GM23338 (cell line): ENCODE data around the gene ANKZF1. TPM values are rescaled to one million over a fixed set of nuclear protein-coding genes. Genes with fewer than 3 reads are reported as not detected.

Experiments used
- ATAC-seq: fragments of 200-7000 bp; cut with Tn5 transposase; 3 replicates; pipeline ENCODE4 v1.9.1; 2020
- DNase-seq: peaks from one replicate; pipeline ENCODE4 v3.0.0-alpha.2; 2015; ENCODE audit warnings: low spot score
- H2AFZ ChIP-seq: fragments of 200-600 bp; sonication (generic); 2 replicates; pipeline ENCODE4 v1.8.0; 2016; ENCODE audit warnings: antibody characterized with exemption, mild to moderate bottlenecking, moderate library complexity
- H3F3A ChIP-seq: fragments of 200-600 bp; sonication (generic); replicated peaks from 2 replicates; pipeline ENCODE4 v1.8.0; 2017; ENCODE audit warnings: antibody characterized with exemption, mixed run types, low read depth
- H3K27ac ChIP-seq: fragments of 200-600 bp; sonication (generic); 2 replicates; pipeline ENCODE4 v1.6.1; 2016; ENCODE audit warnings: low read depth
- H3K27me3 ChIP-seq: fragments of 200-600 bp; sonication (generic); 2 replicates; pipeline ENCODE4 v1.8.0; 2016; ENCODE audit warnings: mild to moderate bottlenecking, mixed run types, moderate library complexity; ENCODE audit not compliant: insufficient read depth
- H3K36me3 ChIP-seq: fragments of 200-600 bp; sonication (generic); 2 replicates; pipeline ENCODE4 v1.8.0; 2016; ENCODE audit warnings: mild to moderate bottlenecking; ENCODE audit not compliant: insufficient read depth
- H3K4me1 ChIP-seq: fragments of 200-600 bp; sonication (generic); 2 replicates; pipeline ENCODE4 v1.8.0; 2016; ENCODE audit warnings: mild to moderate bottlenecking, moderate library complexity; ENCODE audit not compliant: insufficient read depth
- H3K4me2 ChIP-seq: fragments of 200-600 bp; sonication (generic); 2 replicates; pipeline ENCODE4 v1.7.1; 2017; ENCODE audit warnings: mixed run types
- H3K4me3 ChIP-seq: fragments of 200-600 bp; sonication (generic); 2 replicates; pipeline ENCODE4 v1.6.1; 2016; ENCODE audit warnings: mixed run types
- H3K79me2 ChIP-seq: fragments of 200-600 bp; sonication (generic); replicated peaks from 2 replicates; pipeline ENCODE4 v1.8.0; 2017; ENCODE audit warnings: mild to moderate bottlenecking; ENCODE audit not compliant: insufficient read depth
- H3K9me2 ChIP-seq: fragments of 200-600 bp; sonication (generic); 2 replicates; pipeline ENCODE4 v1.8.0; 2017; ENCODE audit not compliant: insufficient read depth
- H4K20me1 ChIP-seq: fragments of 200-600 bp; sonication (generic); replicated peaks from 2 replicates; pipeline ENCODE4 v1.8.0; 2017; ENCODE audit warnings: mild to moderate bottlenecking; ENCODE audit not compliant: insufficient read depth
- H3K27ac Mint-ChIP-seq: 2 replicates; pipeline ENCODE4 v1.8.0; 2020; ENCODE audit warnings: inconsistent platforms, mild to moderate bottlenecking, moderate library complexity, mixed read lengths
- H3K27me3 Mint-ChIP-seq: 3 replicates; pipeline ENCODE4 v1.8.0; 2022; ENCODE audit warnings: low read depth, mild to moderate bottlenecking, moderate library complexity, mixed read lengths, inconsistent platforms; ENCODE audit not compliant: insufficient read depth, poor library complexity
- H3K36me3 Mint-ChIP-seq: 3 replicates; pipeline ENCODE4 v1.8.0; 2021; ENCODE audit warnings: low read depth, mild to moderate bottlenecking, inconsistent platforms, moderate library complexity, mixed read lengths
- H3K4me1 Mint-ChIP-seq: 3 replicates; pipeline ENCODE4 v1.8.0; 2020; ENCODE audit warnings: mild to moderate bottlenecking, inconsistent platforms, mixed read lengths
- H3K4me3 Mint-ChIP-seq: 3 replicates; pipeline ENCODE4 v1.8.0; 2021; ENCODE audit warnings: moderate library complexity, mild to moderate bottlenecking, inconsistent platforms, mixed read lengths
- H3K9me3 Mint-ChIP-seq: 3 replicates; pipeline ENCODE4 v1.8.0; 2020; ENCODE audit warnings: moderate library complexity, mild to moderate bottlenecking, inconsistent platforms, mixed read lengths
- NANOG ChIP-seq: IDR thresholded peaks from 2 replicates; pipeline ENCODE4 v1.6.1; 2016; ENCODE audit warnings: antibody characterized with exemption, borderline replicate concordance
- STAT1 ChIP-seq: IDR thresholded peaks from one replicate; pipeline ENCODE4 v1.6.1; 2016; ENCODE audit warnings: antibody characterized with exemption; ENCODE audit not compliant: unreplicated experiment
- ZNF114 ChIP-seq: fragments of 250-450 bp; sonication (Bioruptor Pico); IDR thresholded peaks from 2 replicates; pipeline ENCODE4 v1.5.0; 2020; ENCODE audit warnings: mild to moderate bottlenecking, moderate library complexity
- polyA plus RNA-seq: library from polyadenylated mRNA; unstranded; fragments of >200 nt; fragmentation: Nextera tagmentation; extraction: Ambion mirVana; gene quantifications from 2 replicates; pipeline ENCODE4 v1.2.1, GENCODE V29; 2016
- total RNA-seq: library from RNA; depleted of rRNA; stranded (reverse); fragments of >200 nt; shearing (Covaris generic); gene quantifications from 2 replicates; pipeline ENCODE4 v1.2.3, GENCODE V29; 2014
- TF ChIP-seq, protein P1 (sequence below): IDR thresholded peaks from 2 replicates; pipeline ENCODE4 v1.6.1; 2016; ENCODE audit warnings: antibody characterized with exemption
- TF ChIP-seq, protein P2 (sequence below): fragments of 250-450 bp; sonication (Bioruptor Pico); IDR thresholded peaks from 2 replicates; pipeline ENCODE4 v1.5.0; 2020; ENCODE audit warnings: mild to moderate bottlenecking, moderate library complexity

The ANKZF1 gene
- total and polyA plus RNA-seq, 2 experiments from 2014 or later: 29.9 to 61.9 TPM

DNA sequence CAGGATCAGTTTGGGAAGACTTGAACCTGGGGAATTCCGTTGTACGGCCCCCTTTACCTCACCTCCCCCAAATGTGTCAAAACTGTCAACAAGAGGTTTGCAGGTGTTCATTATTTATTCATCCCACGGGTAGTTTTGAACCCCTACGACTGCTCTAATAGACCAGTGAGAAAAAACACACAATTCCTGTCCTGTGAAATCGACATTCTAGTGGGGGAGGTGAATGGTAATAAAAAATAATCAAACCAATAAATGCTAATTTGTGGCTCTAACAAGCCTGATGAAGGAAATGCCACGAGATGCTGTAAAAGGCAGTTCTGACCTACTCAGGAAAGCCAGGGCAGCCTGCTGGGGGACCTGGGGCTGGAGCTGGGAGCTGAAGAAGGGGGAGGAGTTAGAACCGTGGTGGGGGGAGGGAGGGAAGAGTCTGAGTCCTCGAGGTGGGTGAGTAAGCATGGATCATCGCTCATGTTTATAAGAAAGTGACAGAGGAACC, 49.1 kb downstream of the ANKZF1 start:
- Histone ChIP-seq H3F3A (no peaks in the 10 kb centered on the region), H3K9me2 (no peaks in the 10 kb centered on the region), H3K4me1 (peaks cover 35% of the 10 kb centered on the region), H3K4me3 (peak overlapping the region; percentile 83), H3K4me2 (peak overlapping the region; percentile 95), H2AFZ (0 out of 2 replicates have a peak overlapping the region, but pooled peaks have one; percentile 33), H3K36me3 (no peaks in the 10 kb centered on the region; the same call in 1 of the 2 replicates), H3K79me2 (no peaks in the 10 kb centered on the region), H4K20me1 (no peaks in the 10 kb centered on the region), H3K27ac (peak overlapping the region; percentile 13; the same call in 1 of the 2 replicates), H3K27me3 (no peaks in the 10 kb centered on the region)
- peaks cover 41% of the 10 kb centered on the region for H3K4me1 Mint-ChIP-seq
- peak overlapping the region; percentile 92 for H3K27ac Mint-ChIP-seq
- TF ChIP-seq, protein P1, sequence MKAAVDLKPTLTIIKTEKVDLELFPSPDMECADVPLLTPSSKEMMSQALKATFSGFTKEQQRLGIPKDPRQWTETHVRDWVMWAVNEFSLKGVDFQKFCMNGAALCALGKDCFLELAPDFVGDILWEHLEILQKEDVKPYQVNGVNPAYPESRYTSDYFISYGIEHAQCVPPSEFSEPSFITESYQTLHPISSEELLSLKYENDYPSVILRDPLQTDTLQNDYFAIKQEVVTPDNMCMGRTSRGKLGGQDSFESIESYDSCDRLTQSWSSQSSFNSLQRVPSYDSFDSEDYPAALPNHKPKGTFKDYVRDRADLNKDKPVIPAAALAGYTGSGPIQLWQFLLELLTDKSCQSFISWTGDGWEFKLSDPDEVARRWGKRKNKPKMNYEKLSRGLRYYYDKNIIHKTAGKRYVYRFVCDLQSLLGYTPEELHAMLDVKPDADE: 0 out of 2 replicates have a peak, but pooled peaks have one; percentile 6
- TF ChIP-seq, protein P2, sequence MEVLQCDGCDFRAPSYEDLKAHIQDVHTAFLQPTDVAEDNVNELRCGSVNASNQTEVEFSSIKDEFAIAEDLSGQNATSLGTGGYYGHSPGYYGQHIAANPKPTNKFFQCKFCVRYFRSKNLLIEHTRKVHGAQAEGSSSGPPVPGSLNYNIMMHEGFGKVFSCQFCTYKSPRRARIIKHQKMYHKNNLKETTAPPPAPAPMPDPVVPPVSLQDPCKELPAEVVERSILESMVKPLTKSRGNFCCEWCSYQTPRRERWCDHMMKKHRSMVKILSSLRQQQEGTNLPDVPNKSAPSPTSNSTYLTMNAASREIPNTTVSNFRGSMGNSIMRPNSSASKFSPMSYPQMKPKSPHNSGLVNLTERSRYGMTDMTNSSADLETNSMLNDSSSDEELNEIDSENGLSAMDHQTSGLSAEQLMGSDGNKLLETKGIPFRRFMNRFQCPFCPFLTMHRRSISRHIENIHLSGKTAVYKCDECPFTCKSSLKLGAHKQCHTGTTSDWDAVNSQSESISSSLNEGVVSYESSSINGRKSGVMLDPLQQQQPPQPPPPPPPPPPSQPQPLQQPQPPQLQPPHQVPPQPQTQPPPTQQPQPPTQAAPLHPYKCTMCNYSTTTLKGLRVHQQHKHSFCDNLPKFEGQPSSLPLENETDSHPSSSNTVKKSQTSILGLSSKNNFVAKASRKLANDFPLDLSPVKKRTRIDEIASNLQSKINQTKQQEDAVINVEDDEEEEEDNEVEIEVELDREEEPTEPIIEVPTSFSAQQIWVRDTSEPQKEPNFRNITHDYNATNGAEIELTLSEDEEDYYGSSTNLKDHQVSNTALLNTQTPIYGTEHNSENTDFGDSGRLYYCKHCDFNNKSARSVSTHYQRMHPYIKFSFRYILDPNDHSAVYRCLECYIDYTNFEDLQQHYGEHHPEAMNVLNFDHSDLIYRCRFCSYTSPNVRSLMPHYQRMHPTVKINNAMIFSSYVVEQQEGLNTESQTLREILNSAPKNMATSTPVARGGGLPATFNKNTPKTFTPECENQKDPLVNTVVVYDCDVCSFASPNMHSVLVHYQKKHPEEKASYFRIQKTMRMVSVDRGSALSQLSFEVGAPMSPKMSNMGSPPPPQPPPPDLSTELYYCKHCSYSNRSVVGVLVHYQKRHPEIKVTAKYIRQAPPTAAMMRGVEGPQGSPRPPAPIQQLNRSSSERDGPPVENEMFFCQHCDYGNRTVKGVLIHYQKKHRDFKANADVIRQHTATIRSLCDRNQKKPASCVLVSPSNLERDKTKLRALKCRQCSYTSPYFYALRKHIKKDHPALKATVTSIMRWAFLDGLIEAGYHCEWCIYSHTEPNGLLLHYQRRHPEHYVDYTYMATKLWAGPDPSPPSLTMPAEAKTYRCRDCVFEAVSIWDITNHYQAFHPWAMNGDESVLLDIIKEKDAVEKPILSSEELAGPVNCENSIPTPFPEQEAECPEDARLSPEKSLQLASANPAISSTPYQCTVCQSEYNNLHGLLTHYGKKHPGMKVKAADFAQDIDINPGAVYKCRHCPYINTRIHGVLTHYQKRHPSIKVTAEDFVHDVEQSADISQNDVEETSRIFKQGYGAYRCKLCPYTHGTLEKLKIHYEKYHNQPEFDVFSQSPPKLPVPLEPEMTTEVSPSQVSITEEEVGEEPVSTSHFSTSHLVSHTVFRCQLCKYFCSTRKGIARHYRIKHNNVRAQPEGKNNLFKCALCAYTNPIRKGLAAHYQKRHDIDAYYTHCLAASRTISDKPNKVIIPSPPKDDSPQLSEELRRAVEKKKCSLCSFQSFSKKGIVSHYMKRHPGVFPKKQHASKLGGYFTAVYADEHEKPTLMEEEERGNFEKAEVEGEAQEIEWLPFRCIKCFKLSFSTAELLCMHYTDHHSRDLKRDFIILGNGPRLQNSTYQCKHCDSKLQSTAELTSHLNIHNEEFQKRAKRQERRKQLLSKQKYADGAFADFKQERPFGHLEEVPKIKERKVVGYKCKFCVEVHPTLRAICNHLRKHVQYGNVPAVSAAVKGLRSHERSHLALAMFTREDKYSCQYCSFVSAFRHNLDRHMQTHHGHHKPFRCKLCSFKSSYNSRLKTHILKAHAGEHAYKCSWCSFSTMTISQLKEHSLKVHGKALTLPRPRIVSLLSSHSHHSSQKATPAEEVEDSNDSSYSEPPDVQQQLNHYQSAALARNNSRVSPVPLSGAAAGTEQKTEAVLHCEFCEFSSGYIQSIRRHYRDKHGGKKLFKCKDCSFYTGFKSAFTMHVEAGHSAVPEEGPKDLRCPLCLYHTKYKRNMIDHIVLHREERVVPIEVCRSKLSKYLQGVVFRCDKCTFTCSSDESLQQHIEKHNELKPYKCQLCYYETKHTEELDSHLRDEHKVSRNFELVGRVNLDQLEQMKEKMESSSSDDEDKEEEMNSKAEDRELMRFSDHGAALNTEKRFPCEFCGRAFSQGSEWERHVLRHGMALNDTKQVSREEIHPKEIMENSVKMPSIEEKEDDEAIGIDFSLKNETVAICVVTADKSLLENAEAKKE (CRISPR knock-in tag): no peak
- TF ChIP-seq ZNF114 (CRISPR knock-in tag) (no peak), STAT1 (no peak), NANOG (no peak)
- H3K9me3 Mint-ChIP-seq: no peaks in the 10 kb centered on the region
- peaks cover 11% of the 10 kb centered on the region; the same call in 2 of the 3 replicates for H3K36me3 Mint-ChIP-seq
- no peak for DNase-seq
- H3K4me3 Mint-ChIP-seq: peak overlapping the region; percentile 85
- H3K27me3 Mint-ChIP-seq: peaks cover 16% of the 10 kb centered on the region
- ATAC-seq: peak; percentile 40
